GM21390 (cell line): Measurements from ENCODE around the gene CSRP3.
"Not testable (repeated sequence)": the region's sequence is repeated elsewhere in the genome, so short reads cannot be mapped to it uniquely, and the experiment has no call there.

Experiments
- ATAC-seq: cut with Tn5 transposase; IDR thresholded peaks from one replicate; pipeline ENCODE4 v1.9.1; 2021; ENCODE audit not compliant: unreplicated experiment

Gene CSRP3

DNA sequence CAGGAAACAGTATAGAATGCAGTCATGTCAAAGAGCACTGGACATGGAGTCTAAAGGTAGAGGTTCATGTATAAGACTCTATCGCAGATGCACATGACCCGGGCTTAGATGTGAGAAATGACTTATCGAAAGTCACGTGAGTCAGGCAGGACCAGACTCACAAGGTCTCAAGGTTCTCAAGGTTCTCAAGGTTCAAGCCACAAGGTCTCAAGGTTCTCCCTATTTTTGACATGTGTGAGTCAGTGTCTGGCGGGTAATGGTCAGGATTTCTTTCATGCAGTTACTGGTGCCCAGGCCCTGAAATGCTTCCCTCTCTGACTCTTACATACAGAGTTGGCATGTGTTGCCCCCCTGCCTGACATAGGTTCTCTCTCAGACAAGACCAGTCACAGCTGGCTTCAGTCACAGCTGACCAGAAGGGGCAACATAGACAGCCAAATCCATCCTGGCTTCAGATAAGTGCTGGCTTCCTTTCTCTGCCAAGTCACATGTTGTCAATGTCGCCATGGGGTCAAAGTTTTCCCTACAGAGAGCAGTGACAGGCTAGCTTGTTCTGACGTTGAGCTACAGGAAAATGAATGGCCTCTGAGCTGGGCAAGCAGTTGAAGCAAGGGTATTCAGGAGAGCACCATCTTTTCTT, 10.1 kb downstream of the CSRP3 start:
- no peak for ATAC-seq

DNA sequence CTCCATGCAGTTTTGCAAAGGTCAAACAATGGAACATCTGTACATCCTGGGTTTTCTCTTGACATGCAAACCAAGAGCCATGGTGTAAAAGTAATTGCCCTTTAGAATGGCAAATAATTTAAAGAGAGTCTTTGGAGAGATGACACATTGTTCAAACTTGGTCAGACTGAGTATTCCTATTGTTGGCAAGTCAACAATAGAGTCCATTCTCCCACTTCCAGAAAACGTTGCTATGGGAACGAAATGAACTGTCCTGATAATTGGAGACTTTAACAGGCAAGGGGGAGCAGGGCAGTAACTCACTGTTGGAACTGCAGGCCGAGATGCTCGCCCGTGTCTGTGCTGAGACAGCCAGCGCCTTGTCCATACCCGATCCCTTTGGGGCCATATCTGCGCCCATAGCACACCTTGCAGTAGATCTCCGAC, 13.9 kb downstream of the CSRP3 start:
- ATAC-seq = no peak

DNA sequence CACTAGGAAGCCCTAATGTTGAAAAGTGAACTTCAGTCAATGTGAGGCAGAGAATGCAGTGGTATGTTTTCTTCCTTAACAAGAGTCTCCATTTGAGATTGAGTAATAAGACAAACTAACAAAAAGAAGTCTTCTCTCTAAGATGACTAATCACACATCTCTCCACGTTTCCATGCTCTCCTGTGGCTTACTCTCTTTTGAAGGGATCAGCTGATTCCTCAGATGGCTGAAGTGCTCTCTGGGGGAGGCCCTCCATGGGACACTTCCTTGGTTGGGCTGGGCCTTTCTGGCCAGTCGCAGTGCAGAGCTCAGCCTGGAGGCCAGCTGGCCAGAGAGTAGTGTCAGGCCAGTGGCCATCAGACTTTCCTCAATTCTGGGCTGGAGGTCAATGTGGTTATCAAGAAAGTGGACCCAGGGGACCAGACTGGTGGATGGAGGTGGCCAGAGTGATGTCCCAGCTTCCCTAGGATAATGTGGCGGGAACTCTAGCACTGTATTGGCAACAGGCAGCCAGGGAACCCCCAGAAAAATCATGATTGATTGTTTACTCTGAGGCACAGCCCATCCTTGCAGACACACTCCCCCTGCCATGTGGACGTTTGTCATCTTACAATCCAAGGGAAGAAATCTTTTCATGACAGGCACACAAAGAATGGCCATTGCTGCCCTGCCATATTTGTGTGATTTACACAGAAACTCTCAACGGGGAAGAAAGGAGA, 14.5 kb downstream of the CSRP3 start:
- ATAC-seq = no peak

DNA sequence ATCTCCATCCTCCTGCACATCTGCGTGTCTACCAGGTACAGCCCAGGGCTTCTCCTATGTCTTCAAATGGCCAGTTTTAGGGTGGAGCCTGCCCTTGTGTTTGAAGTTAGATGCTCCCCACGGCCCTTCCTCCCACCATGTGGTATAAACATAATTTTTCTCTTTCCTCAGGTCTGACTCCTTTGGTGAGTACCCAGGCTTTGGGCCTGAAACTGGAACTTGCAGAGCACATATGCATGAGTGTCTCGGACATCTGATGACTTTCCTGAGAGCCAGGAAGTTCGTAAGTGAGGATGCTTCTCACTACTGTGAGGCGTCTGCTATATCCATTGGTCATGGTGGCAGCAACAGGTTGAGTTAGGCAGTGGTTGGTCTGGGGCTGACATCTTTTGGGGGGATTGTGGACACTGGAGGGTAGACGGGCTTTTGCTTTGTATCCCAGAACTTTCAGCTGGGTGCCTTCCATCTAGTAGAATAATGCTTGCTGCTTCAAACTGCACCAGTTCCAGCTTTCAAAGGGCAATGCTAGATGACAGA, 16.2 kb downstream of the CSRP3 start:
- no peak for ATAC-seq

DNA sequence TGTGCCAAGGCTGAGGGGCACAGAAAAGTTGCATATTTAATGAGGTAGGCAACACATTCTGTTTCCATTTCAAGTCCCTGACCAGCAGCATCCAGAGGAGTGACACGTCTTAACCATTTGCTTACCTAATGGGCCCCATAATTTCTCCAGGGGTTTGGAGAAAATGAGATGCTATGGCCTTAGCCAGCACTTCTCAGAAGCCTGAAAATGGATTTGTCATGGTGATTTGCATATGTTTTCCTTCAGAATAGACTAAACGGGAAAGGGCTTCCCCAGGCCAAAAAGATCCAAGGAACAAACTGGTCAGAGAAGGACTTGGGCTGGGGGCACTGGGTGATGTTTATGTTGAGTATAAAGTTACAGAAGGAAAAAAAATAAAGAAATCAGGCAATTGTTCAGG, 16.7 kb downstream of the CSRP3 start:
- ATAC-seq = no peak

DNA sequence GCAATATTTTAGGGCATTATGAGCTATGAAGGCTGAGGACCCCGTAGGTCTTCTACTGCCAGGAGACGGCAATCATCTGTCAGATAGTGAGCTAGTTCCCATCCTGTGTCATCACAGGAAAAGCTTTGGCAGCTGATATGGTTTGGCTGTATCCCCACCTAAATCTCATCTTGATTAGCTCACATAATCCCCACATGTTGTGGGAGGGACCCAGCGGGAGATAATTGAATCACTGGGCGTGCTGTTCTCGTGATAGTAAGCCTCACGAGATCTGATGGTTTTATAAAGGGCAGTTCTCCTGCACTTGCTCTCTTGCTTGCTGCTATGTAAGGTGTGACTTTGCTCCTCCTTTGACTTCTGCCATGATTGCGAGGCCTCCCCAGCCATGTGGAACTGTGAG, 18.1 kb downstream of the CSRP3 start:
- ATAC-seq = no peak

DNA sequence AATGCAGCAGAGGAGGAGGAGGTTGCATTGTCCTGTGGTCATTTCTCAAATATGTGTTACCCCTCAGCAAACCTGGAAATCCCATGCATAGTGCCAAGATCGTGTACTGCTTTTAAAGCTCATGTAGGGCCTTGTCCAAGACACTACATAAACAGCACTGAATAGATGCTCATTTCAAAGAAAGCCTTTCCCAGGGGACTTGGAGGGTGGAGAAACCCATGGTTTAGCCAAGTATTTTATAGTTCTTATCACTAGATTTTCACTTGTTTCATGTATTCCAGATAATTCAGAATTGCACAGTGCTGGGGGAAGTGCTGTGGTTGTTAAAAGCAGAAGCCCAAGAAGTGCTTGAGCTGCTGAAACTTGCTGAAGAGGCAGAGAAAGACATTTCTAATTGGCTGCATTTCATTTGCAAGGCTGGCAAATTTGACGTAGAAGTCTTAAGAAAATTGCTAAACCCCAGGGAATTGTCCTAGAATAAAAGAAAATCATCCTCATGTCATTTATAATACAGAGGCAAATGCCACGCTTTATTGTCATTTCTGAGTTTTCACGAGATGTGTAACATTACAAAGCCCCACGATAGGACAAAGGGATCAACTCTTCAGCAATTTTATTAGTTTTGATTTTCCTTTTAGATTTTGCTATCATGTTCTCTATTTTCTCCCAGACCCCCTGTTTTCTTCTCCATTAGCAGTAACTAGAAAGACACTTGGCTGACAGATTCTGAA, 20.1 kb downstream of the CSRP3 start:
- no peak for ATAC-seq

DNA sequence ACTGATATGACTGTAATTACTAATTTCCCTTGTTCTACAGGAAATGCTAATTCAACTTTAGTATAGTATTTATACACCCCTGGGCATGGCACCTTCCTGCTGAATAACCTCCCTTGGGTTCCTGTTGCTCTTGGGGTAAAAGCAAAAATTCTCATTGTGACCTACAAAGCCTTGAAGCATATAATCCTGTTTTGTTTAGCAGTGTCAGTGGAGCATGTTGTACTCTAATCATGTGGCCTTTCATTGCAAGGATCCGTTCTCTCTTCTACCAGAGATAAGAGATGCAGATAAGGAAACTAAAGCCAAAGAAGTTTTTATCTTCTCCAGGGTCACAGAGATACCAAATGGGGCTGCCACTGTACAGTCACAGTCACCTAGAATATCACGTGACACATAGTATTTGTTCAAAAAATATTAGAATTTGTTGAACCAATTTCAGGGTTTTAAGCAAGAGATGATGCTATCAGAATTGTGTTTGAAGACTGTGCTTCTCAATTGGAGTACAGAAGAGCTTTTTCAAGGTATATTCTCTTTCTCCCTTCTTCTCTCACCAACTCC, 25.1 kb downstream of the CSRP3 start:
- no peak for ATAC-seq

DNA sequence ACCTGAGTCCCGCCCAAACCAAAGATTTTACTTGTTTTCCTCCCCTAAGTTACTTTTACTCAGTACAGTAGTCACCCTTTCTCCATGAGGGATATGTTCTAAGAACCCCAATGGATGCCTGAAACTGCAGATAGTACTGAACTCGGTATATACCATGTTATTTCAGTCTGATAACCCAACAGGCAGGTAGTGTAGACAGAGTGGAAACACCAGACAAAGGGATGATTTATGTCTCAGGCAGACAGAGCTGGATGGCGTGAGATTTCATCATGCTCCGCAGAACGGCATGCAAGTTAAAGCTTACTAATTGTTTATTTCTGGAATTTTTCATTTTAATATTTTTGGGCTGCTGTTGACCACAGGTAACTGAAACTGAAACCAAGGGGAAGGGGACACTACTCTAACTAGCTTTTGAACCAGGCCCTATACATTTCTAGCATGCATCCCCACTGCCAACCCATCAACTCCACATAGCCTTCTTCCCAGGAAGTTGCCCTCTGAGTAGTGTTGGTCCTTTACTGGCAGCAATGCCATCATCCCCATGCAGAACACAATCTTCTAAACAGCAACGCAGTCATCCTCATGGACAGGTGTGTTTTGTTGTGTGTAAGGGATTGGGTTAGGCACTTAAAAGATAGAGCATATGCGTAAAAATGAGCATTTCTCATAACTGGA, 27.7 kb downstream of the CSRP3 start:
- ATAC-seq = no peak

DNA sequence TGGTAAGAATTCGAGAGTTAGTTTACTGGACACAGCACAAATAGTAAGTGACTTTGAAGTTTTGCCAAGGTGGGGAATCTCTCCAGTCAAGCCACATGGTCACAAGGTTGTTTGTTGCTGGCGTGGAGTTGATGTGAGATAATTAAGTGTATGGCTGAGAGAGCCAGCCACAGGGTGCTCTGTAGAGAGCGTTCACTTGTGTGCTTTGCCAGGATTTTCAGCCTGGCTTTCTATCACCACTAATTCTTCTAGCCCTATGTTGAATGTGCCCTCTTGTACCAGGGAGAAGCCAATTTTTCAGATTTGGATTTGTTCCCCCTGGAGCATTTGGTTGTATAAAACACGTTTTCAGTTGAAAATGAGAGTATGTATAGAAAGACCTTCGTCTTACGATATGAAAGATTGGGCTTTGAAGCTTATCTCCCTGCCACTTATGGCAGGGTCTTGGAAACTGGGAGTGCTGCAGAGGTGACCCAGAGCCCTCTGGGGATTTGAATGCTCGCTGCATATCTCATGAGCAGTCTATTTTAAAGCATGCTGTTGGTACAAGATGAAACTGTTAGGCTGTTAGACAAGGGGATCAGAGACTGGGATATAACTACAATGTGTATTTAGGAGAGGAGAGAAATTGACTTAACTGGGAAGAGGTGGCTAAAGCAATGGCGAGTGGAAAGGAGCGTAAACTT, 28.6 kb downstream of the CSRP3 start:
- ATAC-seq = no peak

DNA sequence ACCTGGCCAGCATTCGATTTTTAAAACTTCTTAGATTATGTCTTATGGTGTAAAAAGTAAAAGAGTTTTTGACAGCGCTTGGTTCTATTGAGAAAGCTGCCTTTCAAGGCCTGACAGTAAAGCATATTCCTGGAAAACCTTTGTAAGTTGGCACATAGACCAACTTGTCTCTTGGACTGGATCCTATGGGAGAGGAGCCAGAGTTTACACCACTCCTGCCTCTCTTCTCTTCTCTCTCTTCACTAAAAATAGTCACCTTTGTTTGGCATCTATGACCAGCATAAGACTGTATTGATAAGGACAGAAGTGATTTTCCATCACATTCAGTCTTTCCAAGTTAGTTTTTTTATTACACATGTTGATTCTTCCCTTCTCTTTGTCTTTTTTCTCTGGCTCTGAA, 33.7 kb downstream of the CSRP3 start:
- ATAC-seq = no peak

DNA sequence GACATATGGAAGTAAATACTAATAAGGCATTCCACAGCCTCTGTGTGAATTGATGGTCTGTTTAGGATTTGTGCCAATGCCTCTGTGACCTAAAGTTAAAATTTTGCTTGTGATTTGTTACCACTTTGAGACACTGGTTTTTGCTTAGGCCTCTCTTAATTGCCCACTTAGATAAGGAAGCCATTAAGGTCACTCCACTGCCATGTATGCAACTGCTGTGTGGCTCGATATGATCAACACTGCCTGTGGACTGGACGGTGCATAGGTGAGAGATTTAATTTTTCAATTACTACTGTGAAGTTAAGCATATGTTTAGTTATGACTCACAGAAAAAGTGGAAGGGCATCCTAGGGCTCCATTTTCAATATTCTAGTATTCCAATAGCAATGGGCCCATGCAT, 36.9 kb downstream of the CSRP3 start:
- no peak for ATAC-seq

DNA sequence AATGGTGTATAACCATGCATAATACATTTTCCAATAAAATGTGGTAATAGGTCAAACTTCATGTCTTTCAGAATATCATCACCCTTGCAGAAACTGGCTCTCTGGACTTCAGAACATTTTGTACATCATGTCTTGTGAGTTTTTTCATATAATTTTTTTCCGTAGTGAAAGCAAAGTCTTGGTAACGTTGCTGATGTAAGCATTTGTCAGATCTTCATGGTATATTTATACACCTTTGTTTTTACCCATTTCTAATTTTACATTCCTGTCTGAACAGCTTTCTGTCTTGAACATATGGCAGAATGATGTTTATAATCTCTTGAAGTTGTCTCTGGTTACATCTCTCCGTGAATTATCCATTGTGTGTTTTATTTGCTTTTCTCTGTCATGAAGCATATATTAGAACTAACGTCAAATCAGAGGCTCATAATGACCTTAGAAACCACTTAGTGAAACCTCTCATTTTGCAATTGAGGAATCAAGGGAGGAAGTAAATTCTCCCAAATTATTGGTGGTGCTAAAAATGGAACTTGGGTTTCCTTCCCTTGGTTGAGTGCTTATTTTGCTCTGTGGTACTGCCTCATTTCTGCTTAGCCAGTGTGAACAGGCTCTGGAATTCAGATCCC, 37.4 kb downstream of the CSRP3 start:
- ATAC-seq = no peak

DNA sequence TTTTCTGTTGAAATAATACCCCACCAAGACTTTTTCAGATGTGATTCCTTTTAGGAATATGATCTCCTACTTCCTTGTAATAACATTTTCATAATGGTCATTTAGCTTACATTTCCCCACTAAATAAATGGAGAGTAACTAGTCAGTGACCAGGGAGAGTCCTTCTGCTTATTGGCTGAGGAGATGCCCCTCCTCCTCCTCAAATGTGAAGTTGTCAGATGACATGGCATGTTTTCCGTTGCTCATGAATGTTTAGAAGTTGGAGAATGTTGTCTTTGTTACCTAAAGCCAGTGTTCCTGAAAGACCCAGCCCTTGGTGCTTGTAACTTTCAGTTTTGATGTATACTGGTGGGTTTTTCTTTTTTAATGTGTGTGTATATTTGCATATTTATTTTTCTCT, 38.2 kb downstream of the CSRP3 start:
- no peak for ATAC-seq

DNA sequence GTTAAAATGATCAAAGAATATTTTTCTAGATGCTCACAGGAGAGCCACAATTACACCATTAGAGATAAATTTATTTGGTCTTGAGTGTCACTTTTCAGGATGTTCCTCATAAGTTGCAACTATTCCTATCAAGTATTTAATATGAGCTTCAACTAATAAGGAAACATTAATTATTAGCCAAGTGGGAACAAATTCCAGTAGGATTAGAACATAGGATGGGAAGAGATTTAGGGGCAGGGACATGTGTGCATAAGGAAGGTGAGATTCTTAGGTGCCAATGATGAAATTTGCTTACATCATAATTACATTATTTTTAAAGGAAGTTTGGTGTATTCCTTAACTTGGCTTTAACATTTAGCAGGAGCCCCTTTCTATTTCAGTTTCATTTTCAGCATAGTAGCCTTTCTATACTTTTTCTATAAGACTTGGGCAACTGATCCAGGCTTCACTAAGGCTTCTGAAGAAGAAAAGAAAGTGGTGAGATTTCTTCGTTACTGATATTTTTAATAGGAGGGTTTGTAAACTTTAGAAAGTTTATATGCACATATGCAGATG, 38.8 kb downstream of the CSRP3 start:
- ATAC-seq = no peak

DNA sequence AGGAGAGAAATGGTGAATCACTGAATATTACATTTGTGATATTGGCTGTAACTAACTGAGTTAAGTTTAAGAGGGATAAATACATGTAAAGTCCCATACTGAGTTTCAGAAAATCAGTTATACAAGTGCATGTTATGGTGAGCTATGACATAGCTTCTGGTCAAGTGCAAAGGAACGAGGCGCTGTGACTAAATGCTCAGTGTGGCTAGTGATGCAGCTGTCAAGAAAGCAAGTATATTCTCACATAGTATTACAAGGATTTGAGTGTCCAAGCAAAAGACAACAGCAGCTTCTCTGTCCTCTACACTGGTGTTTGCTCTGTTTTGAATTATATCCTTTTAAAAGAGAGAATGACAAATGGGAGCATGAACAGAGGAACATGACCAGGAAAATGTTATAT, 40.1 kb downstream of the CSRP3 start:
- no peak for ATAC-seq

DNA sequence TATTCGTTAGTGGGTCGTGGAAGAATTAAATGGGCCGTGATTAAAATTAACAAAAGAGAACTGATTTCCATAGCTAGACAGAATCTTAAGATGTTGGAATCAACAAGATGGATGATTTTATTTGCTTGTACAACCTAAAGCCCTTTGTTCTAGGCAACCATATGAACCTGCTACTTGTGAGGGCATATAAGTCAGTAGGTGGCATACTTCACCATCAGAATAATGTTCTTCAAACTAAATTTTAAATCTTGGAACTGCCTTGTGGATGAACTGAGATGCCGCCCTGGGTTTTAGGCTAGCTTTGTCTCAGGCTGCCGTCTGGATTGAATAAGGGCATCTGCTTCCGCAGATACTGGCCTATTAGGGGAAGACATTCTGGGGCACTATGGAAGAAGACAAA, 40.9 kb downstream of the CSRP3 start:
- no peak for ATAC-seq

DNA sequence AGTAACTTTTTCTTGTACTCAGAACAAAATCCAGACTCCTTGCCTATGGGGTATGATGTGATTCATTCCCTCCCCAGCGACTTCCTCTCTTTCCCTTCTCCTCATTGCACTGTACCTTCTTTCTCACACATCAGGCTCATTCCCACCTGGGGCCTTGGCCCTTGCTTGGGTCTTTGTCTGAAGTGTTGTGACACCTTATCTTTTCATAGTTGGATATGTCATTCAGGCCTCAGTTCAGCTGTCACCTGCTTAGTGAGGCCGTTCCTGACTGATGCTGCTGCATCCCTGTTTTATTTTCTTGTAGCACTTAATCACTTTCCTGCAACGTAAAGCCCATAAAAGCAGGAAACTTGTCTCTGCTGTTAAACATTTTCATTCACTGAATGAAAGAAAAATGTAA, 44.9 kb downstream of the CSRP3 start:
- no peak for ATAC-seq

DNA sequence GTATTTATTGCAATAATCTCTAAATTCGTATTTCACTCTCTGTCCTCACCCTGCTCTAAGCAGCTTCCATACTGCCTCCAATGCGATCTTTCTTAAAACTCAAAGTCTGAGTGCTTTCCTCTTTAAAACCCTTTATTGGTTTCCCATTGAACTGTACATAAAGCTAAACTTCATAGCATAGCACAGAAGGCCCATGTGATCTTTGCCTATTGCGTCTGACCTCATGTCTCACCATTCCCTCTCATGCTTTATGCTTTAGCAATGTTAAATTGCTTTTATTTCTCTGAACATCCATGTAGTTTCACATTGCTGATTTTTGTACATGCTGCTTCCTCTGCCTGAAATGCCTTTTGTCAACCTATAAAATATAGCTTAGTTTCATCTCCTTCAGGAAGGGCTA, 56.5 kb downstream of the CSRP3 start:
- ATAC-seq = no peak

DNA sequence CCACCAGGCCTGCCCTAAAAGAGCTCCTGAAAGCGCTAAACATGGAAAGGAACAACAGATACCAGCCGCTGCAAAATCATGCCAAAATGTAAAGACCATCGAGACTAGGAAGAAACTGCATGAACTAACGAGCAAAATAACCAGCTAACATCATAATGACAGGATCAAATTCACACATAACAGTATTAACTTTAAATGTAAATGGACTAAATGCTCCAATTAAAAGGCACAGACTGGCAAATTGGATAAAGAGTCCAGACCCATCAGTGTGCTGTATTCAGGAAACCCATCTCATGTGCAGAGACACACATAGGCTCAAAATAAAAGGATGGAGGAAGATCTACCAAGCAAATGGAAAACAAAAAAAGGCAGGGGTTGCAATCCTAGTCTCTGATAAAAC, 64.9 kb downstream of the CSRP3 start:
- not testable (repeated sequence) for ATAC-seq
